WERI-Rb-1 (cell line): ENCODE data around the gene CTNNA3.

Source experiments
- DNase-seq: peaks from one replicate; pipeline ENCODE4 v3.0.0-alpha.2; 2020
- H3K27ac ChIP-seq: fragments of 250-450 bp; sonication (Bioruptor Pico); 2 replicates; pipeline ENCODE4 v1.5.1; 2020; ENCODE audit warnings: mild to moderate bottlenecking, moderate library complexity
- H3K27me3 ChIP-seq: fragments of 250-450 bp; sonication (Bioruptor Pico); 2 replicates; pipeline ENCODE4 v1.5.1; 2021; ENCODE audit warnings: mild to moderate bottlenecking, low read depth, moderate library complexity; ENCODE audit not compliant: insufficient read depth, severe bottlenecking
- H3K36me3 ChIP-seq: fragments of 250-450 bp; sonication (Bioruptor Pico); 2 replicates; pipeline ENCODE4 v1.5.1; 2020; ENCODE audit warnings: mild to moderate bottlenecking, moderate library complexity
- H3K4me3 ChIP-seq: 2 replicates; pipeline ENCODE4 v1.5.1; 2011; ENCODE audit warnings: low read depth, mild to moderate bottlenecking, control low read depth, low read length
- H3K9me3 ChIP-seq: fragments of 250-450 bp; sonication (Bioruptor Pico); 2 replicates; pipeline ENCODE4 v1.5.1; 2021; ENCODE audit warnings: mild to moderate bottlenecking, moderate library complexity; ENCODE audit not compliant: severe bottlenecking
- TF ChIP-seq, protein P1 (sequence below): IDR thresholded peaks from 2 replicates; pipeline ENCODE4 v1.5.1; 2011; ENCODE audit warnings: low read depth, mild to moderate bottlenecking, control low read depth, inconsistent platforms, low read length

Gene CTNNA3

DNA sequence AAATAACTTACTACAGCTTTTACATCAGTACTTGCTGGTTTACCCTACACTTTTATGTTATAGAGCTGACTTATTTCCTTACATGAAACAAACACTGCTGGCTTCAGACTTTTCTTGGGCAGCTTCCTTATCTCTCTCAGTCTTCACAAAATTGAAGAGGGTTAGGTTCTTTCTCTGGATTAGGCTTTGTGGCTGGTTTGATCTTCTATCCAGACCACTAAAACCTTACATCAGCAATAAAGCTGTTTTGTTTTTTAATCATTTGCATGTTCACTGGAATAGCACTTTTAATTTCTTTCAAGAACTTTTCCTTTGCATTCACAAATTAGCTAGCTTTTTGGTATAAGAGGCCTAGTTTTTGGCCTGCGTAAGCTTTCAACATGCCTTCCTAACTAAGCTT is 551.5 kb downstream of the CTNNA3 start:
- Histone ChIP-seq H3K36me3 (no peaks in the 10 kb centered on the region), H3K27ac (no peak overlapping the region), H3K9me3 (no peaks in the 10 kb centered on the region), H3K27me3 (no peaks in the 10 kb centered on the region), H3K4me3 (no peak overlapping the region)
- DNase-seq, result no peak
- TF ChIP-seq, protein P1, sequence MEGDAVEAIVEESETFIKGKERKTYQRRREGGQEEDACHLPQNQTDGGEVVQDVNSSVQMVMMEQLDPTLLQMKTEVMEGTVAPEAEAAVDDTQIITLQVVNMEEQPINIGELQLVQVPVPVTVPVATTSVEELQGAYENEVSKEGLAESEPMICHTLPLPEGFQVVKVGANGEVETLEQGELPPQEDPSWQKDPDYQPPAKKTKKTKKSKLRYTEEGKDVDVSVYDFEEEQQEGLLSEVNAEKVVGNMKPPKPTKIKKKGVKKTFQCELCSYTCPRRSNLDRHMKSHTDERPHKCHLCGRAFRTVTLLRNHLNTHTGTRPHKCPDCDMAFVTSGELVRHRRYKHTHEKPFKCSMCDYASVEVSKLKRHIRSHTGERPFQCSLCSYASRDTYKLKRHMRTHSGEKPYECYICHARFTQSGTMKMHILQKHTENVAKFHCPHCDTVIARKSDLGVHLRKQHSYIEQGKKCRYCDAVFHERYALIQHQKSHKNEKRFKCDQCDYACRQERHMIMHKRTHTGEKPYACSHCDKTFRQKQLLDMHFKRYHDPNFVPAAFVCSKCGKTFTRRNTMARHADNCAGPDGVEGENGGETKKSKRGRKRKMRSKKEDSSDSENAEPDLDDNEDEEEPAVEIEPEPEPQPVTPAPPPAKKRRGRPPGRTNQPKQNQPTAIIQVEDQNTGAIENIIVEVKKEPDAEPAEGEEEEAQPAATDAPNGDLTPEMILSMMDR, result no peak

DNA sequence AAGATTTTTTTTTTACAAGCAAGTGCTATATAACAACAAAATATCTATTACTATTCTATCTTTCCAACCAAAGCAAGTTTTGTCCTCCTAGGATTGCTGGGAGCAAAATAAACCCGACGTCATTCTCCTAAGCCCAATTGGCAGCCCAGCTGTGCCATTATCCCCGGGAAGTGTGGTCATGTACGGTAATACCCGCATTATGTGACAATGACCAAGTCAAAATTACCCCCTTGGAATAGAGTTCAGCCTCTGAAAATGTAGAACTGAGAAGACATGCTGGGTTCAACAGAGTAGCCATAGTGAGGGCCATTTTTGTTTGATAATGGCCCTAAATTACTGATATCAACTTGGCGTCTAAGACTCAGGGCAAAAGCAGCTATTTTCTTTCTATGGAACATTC is 554.7 kb downstream of the CTNNA3 start:
- no peaks in the 10 kb centered on the region for H3K27me3 ChIP-seq
- no peaks in the 10 kb centered on the region for H3K36me3 ChIP-seq
- H3K9me3 ChIP-seq, result no peaks in the 10 kb centered on the region
- no peak for DNase-seq
- H3K27ac ChIP-seq, result no peak overlapping the region
- TF ChIP-seq, protein P1, result no peak
- no peak overlapping the region for H3K4me3 ChIP-seq

DNA sequence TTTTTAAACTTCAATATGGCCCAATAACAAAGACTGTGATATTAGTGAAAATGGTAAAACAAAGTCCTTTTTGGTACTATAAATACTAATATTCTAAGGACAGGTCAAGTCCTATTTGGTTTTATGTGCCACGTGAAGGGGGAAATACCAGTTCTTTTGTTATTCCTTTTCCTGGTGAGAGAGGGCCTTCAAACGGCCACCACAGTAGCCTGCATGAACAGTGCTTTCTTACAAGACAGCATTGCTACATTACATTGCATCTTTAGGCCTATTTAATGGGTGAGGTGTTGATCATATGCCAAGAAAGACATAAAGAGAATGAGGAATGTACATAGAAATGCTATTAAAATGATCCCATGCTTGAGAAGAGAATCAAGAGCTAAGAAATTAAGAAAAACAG is 555.4 kb downstream of the CTNNA3 start:
- no peaks in the 10 kb centered on the region for H3K36me3 ChIP-seq
- H3K9me3 ChIP-seq, result no peaks in the 10 kb centered on the region
- no peak overlapping the region for H3K27ac ChIP-seq
- DNase-seq, result no peak
- H3K4me3 ChIP-seq, result no peak overlapping the region
- TF ChIP-seq, protein P1, result no peak
- no peaks in the 10 kb centered on the region for H3K27me3 ChIP-seq

DNA sequence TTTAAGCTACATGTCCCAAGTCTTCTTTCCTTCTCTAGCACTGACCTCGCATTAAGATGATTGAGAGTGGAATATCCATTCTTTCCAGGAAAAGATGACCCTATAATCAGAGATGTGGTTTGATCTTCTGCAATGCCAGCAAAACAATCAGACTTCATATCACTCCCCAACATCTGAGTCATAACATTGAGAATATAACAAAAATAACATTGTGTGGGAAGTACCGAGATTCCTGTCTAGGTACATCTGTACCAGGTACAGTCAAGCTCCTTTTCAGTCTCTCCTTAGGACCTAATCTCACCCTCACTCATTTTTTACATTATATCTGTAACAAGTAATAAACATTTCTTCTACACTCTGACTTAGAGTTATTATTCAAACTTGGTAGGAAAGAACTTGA is 568.6 kb downstream of the CTNNA3 start:
- TF ChIP-seq, protein P1, result no peak
- H3K27me3 ChIP-seq, result no peaks in the 10 kb centered on the region
- no peak for DNase-seq

DNA sequence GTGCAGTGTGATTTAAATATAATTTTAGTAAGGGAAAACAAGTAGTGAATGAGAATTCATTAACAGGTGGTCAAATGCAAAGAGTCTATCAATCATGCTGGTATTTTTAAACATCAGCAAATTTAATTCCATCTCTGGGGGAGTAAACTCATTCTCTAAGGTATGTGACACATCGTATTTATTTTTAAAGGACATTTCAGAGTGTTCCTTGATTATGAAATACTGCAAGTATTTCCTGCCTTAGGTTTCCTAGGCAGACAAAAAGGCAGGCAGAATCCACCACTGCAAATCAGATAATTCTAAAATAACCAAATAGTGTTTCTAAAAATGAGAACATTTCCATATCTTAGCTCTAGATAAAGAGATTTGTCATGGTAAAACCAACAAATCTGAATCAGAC is 576.3 kb downstream of the CTNNA3 start:
- no peak overlapping the region for H3K27ac ChIP-seq
- H3K4me3 ChIP-seq, result no peak overlapping the region
- no peaks in the 10 kb centered on the region for H3K27me3 ChIP-seq
- no peaks in the 10 kb centered on the region for H3K36me3 ChIP-seq
- TF ChIP-seq, protein P1, result no peak
- DNase-seq, result no peak
- no peaks in the 10 kb centered on the region for H3K9me3 ChIP-seq

More for the DNA sequence above, 568.6 kb downstream of the CTNNA3 start:
- Histone ChIP-seq H3K36me3 (no peaks in the 10 kb centered on the region), H3K9me3 (no peaks in the 10 kb centered on the region), H3K4me3 (no peak overlapping the region), H3K27ac (no peak overlapping the region)

DNA sequence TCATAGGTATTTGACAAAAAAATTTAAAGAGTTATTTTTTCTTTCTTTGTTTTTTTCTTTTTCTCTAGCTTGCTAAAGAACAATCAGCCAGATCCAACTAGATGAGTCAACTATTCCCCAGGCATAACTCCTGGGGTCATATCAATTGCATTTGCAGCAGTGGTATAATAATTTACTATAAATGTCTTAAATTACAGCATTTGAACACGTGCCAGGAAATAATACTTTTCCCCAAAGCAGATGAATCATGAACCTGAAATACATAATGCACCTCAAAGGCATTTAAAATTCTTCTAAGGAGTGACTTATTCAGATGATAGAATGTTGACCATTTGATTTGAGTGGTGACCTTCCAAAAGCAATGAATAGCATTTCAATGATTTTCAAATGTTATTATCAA is 580.0 kb downstream of the CTNNA3 start:
- Histone ChIP-seq H3K9me3 (no peaks in the 10 kb centered on the region), H3K27me3 (no peaks in the 10 kb centered on the region), H3K36me3 (no peaks in the 10 kb centered on the region), H3K27ac (no peak overlapping the region), H3K4me3 (no peak overlapping the region)
- TF ChIP-seq, protein P1, result no peak
- DNase-seq, result no peak
